CD4-positive, alpha-beta T cell treated with Interleukin-15 for 4 hours (primary cell): ENCODE results near the gene VTI1A.

ENCODE experiments used
- DNase-seq: peaks from one replicate; pipeline ENCODE4 v3.0.0-alpha.2; 2020; ENCODE audit warnings: low spot score

VTI1A gene

DNA sequence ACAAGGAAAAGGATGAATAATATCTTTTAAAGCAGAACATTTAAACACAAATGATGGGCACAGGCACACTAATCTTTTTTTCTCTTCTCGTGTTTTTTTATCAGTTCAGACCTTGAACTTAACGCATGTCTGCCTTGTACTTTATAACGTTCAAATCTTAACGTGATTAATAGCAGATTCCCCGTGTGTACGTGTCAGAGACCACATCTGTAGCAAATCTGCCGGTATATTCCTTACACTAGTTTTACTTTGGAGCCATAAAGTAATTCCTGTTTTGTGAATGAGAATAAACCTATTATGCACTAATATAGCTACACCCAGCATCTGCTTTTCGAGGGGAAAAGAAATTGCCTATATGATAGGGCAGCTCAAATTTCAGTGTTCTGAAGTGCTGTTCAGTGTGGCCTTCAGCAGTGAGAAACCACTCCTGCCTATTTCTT is 337.0 kb downstream of the VTI1A start:
- no peak for DNase-seq

DNA sequence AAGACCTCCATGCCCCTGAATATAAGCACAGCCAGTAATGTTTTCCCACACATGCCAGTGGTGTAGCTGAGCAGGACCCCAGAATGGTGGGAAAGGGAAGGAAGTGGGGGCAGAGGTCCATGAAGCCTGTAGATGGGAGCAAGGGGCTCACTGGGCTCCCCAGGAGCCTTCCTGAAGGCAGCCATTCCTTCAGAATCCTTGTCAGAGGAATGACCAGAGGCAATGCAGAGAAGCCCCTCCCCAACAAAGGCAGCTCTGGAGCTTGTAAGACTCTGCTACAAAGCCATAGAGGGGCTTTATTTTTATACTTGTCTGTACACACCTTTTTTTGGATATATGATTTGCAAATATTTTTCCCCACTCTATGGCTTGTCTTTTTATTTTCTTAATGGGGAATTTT is 338.1 kb downstream of the VTI1A start:
- no peak for DNase-seq

DNA sequence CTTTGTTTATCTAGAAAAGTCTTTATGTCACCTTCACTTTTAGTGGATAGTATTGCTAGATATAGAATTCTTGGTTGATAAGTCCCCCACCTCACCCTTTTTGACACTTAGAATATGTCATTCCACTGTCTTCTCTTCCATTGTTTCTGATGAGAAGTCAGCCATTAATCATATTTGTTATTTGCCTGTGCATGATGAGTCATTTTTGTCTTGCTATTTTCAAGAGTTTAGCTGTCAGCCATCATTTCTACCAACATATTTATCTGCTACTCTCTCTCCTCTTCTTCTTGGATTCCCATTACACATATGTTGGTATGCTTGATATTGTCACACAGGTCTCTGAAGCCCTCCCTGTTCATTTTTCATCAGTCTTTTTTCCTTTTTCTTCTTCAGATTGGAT is 342.2 kb downstream of the VTI1A start:
- DNase-seq, result no peak

DNA sequence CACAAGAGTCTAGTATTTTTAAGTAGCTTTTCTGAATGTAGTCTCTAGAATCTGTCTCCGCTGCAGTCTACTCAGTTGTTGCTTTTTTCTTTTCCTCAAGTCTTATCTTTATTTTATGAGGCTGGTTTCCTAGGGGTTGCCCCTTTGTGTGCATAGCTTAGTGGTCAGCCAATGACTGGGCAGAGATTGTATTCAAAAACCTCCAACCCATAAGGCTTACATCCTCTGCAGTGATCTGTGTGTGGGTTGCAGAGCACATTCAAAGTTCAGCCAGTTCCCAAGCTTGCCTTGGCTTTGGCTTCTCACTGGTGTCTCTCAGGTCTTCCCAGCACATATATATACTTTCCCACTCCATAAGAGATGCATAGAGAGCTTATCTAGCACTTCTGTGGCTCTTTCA is 343.0 kb downstream of the VTI1A start:
- DNase-seq, result no peak

DNA sequence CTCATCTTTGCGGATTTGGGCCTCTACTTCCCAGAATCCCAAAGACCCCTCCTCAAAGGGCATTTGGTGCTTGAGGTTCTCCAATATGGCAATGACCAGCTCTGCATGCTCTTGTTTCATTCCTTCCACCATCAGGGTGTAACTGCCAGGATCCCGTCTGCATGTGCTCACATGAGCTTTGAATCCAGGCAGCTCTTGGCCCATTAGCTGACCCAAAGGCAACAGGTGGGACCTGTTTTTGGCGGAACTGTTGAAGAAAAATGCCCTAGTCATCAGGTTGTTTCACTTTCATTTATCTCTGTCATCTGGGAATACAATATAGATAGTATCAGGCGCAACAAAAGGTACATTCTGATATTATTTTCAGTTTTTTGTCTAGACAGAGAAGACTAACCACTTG is 343.9 kb downstream of the VTI1A start:
- no peak for DNase-seq

DNA sequence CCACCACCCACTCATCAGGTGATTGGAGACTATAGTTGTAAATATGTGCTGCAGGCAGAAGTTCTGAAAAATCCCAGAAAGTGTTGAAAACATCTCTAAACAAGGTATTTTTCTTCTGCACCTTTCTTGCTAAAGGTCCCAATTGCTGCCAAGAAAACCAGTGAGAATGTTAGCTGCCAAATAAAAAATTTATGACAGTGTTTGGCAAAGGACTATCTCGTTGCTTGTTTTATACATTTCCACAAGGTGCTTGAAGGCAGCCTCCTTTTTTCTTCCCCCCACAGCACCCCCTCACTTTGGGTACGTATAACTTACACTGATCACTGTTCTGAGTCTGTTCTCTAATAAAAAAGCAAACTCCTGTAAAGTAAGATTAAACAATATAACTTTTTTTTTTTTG is 344.4 kb downstream of the VTI1A start:
- no peak for DNase-seq

DNA sequence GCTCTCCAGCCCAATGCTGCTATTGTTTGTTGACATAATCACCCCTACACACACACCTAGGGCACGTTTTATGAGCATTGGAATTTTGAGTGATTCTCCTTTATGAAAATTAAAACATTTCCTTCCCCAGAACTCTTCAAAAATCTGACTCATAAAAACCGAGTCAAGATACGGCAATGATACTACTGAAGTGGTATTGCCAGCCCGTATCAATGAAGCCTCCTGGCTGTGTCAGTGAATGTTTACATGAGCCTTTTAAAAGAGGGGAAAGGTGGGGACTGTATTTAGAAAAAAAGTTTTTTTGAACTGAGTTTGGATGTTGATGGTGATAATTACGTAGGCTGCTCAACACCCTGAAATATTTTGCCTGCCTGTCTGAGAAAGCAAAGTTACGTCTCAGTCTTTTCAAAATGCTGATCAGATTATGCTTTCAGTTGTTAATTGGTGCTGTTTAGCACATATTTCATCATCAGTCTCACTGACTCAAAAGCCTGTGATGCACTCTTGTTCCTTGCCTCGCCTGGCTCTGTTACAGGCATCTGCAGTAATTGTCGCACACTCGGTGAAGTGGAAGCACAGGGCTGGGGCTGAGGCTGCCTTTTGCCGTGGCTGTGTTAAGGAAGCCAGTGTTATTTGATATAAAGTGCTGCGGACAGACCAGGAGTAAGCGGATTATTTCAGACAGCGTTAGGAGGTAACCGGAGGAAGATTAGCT is 345.6 kb downstream of the VTI1A start:
- no peak for DNase-seq

DNA sequence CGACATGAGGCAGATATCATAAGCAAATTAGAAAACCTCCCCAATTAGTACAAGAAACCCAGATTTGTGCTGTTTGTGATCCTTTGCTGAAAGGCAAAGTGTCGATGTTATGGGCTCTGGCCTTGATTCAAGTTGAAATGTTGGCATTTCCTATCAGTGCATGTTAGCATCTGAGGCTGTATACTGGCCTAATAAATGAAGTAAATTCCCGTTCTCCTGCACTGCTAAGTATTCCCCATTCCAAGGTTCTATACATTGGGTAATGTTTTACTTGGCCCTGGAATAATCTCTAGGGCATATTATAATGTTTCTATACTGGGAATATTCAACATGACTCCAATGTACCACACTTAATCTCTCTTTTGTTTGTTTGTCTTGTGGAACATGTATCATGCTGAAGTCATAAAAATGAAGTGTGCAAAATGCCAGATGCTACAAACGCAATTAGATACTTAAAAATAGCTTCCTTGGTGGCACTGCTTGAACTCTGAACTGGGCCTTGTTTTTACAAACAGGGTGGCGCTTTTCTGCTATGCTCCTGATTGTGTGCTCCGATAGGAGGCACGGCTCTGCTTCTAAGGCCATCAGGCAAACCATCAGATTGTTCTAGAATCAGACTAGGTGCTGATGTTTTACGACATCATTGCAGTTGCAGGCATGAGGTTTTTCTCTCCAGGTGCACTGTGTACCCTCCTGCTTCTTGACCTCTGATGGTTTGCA is 346.3 kb downstream of the VTI1A start:
- DNase-seq, result no peak

DNA sequence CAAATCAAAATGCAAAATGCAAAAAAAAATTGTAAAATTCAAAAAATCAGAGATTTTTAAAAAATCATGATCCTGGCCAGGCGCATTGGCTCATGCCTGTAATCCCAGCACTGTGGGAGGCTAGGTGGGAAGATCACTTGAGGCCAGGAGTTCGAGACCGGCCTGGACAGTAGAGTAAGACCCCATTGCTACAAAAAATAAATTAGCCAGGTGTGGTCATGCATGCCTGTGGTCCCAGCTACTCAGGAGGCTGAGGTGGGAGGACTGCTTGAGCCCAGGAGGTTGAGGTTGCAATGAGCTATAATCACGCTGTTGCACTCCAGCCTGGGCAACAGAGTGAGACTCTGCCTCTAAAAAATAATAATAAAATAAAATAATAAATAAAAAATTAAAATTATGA is 347.2 kb downstream of the VTI1A start:
- DNase-seq, result no peak

DNA sequence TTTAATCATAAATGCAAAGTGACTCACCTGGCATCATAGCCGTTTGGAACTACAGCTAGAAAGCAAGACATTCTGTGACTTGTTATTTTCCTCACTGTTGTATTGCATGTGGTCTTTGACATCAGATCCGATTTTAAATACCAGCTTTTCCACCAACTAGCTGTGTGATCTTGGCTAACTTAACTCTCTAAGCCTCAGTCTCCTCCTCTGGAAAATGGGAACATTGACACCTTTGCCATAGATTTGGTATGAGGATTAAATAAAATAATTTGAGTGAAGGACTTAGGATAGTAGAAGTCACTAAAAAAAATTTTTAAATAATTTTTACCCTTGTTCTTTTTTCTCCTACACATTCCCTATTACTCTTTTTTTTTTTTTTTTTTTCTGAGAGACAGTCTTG is 348.1 kb downstream of the VTI1A start:
- DNase-seq, result no peak

DNA sequence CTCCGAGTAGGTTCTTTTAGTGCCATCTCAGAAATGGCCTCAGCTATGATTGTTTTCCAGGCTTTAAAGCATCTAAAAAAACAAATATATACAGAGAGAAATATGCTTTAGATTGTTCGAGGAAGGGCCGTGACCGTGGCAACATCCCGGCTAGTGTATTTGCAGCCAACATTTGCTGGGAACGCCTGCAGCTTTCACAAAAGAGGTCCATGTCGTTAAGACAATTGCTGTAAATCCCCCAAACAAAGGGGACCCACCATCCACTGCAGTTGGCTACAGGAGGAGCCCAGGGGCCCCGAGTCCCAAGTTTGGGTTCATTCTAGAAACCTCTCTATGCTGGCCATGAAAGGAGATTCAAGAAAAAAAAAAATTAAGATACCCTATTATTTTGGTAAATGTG is 350.2 kb downstream of the VTI1A start:
- no peak for DNase-seq

DNA sequence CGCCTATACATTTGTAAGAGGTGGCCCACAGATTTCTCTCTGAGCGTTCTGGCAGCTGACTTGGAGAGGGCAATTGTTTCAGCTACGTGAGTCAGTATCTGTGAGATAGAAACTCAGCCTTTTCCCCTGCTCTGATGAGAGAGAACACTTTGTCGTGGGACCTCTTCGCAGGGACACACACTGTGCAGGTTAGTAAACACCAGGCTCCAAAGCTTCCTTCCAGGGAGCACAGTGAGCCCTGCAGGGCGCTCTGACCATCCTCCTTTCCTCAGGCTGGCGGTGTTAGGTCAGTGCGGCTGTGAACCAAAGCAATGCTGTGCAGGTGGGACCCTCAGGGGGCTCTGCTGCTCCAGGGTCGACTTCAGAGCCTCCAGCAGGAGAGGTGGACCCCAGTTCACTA is 350.8 kb downstream of the VTI1A start:
- DNase-seq, result no peak

DNA sequence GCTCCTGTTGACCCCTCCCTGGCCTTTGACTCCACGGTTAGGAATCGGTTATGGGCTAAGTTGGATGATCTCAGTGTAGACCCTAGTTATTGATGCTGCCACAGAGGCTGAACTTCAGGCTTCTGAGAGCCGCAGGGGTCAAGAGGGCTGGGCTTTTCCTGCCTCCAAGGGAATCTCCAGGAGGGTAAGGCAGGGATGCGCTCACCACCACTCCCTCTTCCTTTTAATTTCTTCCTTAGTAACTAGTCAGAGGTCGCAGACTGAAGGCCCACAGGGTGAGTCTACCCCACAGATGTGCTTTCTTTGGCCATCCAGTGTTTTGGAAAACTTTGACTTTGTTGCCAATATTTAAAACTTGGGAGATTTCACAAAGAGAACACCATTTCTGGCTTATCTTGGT is 352.0 kb downstream of the VTI1A start:
- DNase-seq, result no peak

DNA sequence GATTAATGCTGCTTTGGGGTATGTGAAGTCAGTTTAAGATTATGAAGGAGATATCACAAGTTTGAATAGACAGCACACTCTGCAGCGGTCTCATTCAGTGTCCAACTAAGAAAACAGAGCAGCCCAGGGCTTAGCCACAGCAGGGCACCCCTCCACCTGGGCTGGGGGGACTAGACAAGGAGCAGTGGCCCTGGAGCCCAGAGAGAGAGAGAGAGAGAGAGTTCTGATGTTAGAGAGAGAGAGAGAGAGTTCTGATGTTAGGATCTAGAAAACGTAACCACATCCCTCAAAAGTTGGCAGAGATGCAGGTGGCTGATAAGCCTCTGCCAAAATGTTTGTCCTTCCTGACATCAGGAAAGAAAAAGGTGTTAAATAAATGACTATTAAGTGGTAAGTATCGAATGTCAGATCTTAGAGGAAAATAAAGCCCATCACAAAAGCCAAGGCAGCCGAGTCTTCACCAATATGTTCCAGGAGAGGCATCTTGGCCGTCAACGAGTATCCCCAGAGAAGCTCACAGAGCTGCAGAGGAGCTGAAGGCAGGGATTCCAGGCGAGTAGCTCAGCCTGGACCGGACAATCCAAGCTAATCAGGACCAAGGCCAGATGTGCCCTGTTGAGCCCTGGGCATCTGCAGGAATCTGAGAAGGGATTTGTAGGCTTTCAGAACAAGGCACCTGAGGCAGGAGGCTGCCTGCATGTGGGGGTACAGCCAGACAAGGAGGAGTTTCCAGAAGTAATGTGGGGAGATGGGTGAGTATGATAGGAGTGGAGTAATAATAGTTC is 352.9 kb downstream of the VTI1A start:
- no peak for DNase-seq

DNA sequence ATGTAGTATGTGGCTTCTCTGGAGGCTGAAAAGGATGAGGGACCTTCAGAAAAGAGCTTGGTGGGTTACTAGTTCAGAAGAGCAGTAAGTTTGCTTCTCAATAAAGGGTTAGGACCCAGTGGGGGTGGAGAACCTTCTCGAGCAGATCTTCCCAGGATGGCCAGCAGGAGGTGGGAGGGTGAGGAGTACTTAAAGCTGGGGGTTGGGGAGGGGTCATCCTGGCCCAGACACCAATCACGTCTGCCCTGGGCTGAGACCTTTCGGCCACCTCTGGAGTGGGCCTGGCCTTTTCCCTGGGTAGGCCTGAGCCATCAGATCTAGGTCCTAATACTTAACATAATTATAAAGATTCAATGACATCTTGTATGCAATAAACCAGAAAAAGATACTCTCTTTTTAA is 354.0 kb downstream of the VTI1A start:
- no peak for DNase-seq

DNA sequence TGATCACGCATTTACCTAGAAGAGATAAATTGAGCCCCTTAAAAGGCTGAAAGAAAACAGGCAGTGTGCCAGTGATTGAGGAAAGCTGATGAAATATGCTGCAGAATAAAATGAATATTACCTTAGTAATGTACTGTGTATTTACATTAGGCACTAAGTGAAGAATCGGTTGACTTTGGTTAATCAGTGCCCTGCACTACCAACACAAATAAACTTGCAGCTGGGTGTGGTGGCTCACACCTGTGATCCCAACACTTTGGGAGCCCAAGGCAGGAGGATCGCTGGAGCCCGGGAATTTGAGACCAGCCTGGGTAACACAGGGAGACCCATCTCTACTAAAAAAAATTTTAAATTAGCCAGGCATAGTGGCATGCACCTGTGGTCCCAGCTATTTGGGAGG is 354.7 kb downstream of the VTI1A start:
- DNase-seq, result no peak

DNA sequence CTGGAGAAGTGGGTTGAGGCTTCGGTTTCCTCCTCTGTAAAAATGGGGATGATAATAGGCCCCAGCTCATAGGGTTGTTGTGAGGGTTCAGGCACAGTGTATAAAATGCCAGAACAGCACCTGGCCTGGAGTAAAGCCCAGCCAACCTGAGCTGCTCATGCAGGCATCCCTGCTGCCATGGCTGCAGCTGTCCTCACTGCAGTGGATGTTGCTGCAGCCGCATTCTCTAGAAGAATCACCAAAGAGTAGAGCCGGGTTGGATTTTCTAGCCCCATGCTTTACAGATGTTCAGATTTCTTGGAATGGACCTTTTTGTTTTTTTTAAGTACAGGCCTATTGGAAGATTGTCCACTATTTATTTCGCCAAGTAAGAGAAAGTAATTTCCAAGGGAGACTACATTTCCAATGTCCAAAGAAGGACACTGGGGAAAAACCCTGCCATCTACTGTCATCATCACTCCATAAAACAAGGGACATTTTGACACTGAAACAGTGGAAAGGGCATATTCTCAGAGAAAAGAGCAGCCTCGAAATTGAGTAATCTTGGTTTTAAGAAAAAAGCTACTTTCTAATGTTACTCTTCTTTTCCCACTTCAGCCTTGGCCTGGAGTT is 355.5 kb downstream of the VTI1A start:
- DNase-seq, result no peak

DNA sequence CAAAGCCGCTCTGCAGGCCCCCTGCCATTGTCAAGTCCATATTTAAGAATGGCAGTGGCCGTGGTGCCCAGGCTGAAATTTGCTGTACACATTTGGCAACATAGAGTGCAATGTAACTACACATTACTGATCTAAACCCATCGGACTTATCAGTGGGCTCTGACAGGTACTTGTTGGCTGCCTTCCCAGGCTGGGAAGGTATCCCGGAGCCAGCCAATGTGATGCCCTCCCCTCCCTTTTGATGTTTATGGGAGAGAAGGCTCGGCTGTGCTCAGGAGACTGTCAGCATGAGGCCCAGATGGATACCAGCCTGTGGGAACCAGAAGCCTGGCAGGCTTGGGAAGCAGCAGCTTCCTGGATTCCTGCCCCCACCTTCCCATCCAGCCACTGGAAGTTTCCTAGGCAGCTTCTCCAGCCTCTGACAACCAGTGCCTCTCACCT is 357.0 kb downstream of the VTI1A start:
- DNase-seq, result no peak

DNA sequence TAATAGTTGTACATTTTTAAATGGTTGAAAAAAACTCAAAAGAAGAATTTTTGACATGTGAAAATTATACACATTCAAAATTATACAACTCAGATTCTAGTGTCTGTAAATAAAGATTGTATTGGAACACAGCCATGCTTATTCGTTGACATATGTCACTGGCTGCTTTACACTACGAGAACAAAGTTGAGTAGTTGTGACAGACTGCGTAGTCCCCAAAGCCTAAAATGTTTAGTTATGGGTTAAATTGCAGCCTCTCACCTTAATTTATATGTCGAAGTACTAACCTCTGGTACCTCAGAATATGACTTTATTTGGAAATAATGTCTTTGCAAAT is 358.2 kb downstream of the VTI1A start:
- DNase-seq, result no peak

DNA sequence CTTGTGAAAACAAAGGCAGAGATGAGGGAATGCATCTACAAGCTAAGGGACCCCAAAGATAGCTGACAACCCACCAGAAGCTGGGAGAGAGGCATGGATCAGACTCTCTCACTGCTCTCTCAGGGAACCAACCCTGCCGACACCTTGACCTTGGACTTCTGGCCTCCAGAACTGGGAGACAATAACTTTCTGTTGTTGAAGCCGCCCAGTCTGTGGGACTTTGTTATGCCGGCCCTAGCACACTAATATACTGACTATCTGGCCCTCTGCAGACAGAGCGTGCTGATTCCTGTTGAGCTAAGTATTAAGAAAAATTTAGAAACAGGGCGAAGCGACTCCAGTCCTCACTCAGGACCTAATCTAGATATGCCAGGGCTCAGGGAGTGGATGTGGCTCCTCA is 358.7 kb downstream of the VTI1A start:
- DNase-seq, result no peak

DNA sequence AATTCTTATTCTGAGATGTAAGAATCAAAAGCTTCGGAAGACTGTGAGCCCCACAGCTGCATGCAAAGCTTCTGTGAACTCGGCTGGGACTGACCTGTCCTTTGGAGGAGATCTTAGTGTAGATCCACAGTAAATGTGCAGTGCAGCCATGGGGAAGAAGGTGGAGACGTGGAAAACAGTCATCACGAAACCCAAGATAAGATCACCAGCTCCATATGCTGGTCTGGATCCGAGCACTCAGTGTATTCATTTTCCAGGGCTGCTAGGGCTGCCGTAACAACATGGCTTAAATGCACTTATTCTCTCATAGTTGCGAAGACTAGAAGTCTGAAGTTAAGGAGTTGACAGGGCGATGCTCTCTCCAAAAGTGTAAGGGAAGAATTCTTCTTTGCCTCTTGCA is 360.0 kb downstream of the VTI1A start:
- DNase-seq, result no peak

DNA sequence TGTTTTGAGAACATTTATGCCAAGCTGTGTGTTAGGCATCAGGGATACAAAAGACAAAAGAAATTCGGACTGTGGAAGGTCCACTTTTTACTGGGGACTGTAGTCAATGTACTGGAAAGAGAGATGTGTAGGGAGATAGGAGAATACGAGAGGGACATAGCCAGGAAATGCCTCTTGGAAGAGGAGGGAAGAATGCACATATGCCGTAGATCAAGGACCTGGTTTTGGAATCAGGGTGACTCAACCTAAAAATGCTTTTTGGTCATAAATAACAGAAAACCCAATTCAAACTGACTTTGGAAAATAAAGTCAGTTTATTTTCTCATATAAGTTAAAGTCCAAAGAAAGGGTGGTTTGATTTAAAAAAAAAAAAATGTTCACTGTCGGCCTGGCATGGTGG is 362.7 kb downstream of the VTI1A start:
- DNase-seq, result no peak

DNA sequence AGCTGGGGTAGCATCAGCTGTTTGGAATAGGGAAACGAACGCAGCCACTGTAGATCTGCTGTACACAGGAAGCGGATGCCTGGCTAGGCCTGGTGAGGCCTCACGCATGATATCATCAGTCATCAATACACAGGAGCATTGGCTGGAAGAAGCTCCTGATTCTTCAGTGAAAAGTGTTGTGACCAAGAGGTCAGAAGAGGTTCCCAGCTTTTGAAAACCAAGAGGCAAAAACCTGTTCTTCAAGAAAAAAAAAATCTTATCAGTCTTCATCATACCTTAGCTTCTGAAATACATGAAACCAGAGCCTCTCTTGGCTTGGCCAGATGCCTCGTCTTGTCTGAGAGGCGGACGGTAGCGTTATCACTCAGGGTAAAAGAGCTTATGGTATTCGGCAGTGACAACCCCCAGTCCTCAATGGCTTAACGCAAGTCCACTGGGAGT is 363.7 kb downstream of the VTI1A start:
- DNase-seq, result no peak
